K562 (cell line): Measurements from ENCODE around the gene ZNF581. TPM values are rescaled to one million over a fixed set of nuclear protein-coding genes. Genes with fewer than 3 reads are reported as not detected.

Experiments used
- BACH1 ChIP-seq: fragments of 200-800 bp; sonication (Bioruptor generic); IDR thresholded peaks from 2 replicates; pipeline ENCODE4 v1.6.1; 2016; ENCODE audit warnings: missing genetic modification characterization, missing compliant biosample characterization
- CC2D1A ChIP-seq: fragments of 450-650 bp; IDR thresholded peaks from 2 replicates; pipeline ENCODE4 v1.6.1; 2017; ENCODE audit warnings: mild to moderate bottlenecking
- CHAMP1 ChIP-seq: fragments of 450-650 bp; IDR thresholded peaks from 2 replicates; pipeline ENCODE4 v1.6.1; 2016; ENCODE audit warnings: mild to moderate bottlenecking
- FOXP1 ChIP-seq: sonication (generic); formaldehyde crosslinking; IDR thresholded peaks from 2 replicates; pipeline ENCODE4 v1.8.0; 2022; ENCODE audit warnings: mild to moderate bottlenecking, missing genetic modification reagents
- FUS ChIP-seq: fragments of 200-400 bp; formaldehyde crosslinking; optimal IDR thresholded peaks from 2 replicates; pipeline ENCODE3; 2017; ENCODE audit warnings: low read depth, low read length
- HOXB6 ChIP-seq: fragments of 250-450 bp; sonication (Bioruptor Pico); IDR thresholded peaks from 2 replicates; pipeline ENCODE4 v1.5.1; 2022; ENCODE audit warnings: mild to moderate bottlenecking, borderline replicate concordance
- IRF2 ChIP-seq: sonication (generic); formaldehyde crosslinking; IDR thresholded peaks from 2 replicates; pipeline ENCODE4 v1.8.1; 2022; ENCODE audit warnings: mild to moderate bottlenecking, missing genetic modification reagents
- MED1 ChIP-seq: sonication (generic); formaldehyde crosslinking; IDR thresholded peaks from 2 replicates; pipeline ENCODE4 v1.8.1; 2023; ENCODE audit warnings: missing genetic modification reagents, borderline replicate concordance
- MIER1 ChIP-seq: fragments of 450-650 bp; IDR thresholded peaks from 2 replicates; pipeline ENCODE4 v1.6.1; 2016; ENCODE audit warnings: antibody characterized with exemption, mild to moderate bottlenecking, low read depth
- PCBP1 ChIP-seq: fragments of 200-400 bp; formaldehyde crosslinking; IDR thresholded peaks from 2 replicates; pipeline ENCODE4 v1.6.1; 2018; ENCODE audit warnings: mild to moderate bottlenecking, low read depth, low read length; ENCODE audit not compliant: poor library complexity, severe bottlenecking
- POLR3A ChIP-seq: IDR thresholded peaks from 2 replicates; pipeline ENCODE4 v1.6.1; 2011; ENCODE audit warnings: borderline replicate concordance, mild to moderate bottlenecking, moderate library complexity; ENCODE audit not compliant: insufficient read length, insufficient read depth; ENCODE audit errors: extremely low read depth
- PREB ChIP-seq: sonication (generic); formaldehyde crosslinking; IDR thresholded peaks from 2 replicates; pipeline ENCODE4 v1.8.1; 2023; ENCODE audit warnings: mild to moderate bottlenecking, missing genetic modification reagents
- RUNX1 ChIP-seq: sonication (generic); IDR thresholded peaks from 2 replicates; pipeline ENCODE4 v1.6.1; 2016; ENCODE audit warnings: antibody characterized with exemption, low read depth
- SRSF9 ChIP-seq: fragments of 200-400 bp; formaldehyde crosslinking; IDR thresholded peaks from 2 replicates; pipeline ENCODE4 v1.6.1; 2017; ENCODE audit warnings: low read depth, low read length, borderline replicate concordance
- STAG1 ChIP-seq: sonication (generic); formaldehyde crosslinking; IDR thresholded peaks from 2 replicates; pipeline ENCODE4 v1.5.0; 2020; ENCODE audit warnings: missing genetic modification reagents, borderline replicate concordance
- THRB ChIP-seq: fragments of 450-650 bp; formaldehyde crosslinking; conservative IDR thresholded peaks from 2 replicates; pipeline ENCODE4 v1.4.0; 2022; ENCODE audit warnings: mild to moderate bottlenecking, missing genetic modification characterization
- TSHZ1 ChIP-seq: fragments of 250-450 bp; sonication (Bioruptor Pico); IDR thresholded peaks from 2 replicates; pipeline ENCODE4 v1.4.0; 2020; ENCODE audit warnings: mild to moderate bottlenecking, moderate library complexity
- ZBTB17 ChIP-seq: fragments of 450-650 bp; formaldehyde crosslinking; IDR thresholded peaks from 2 replicates; pipeline ENCODE4 v1.4.0; 2020; ENCODE audit warnings: mild to moderate bottlenecking
- ZNF764 ChIP-seq: fragments of 250-450 bp; sonication (Bioruptor Pico); IDR thresholded peaks from 2 replicates; pipeline ENCODE4 v1.4.0; 2020; ENCODE audit warnings: low read depth, mild to moderate bottlenecking, moderate library complexity
- ZNF766 ChIP-seq: fragments of 200-800 bp; sonication (Bioruptor generic); conservative IDR thresholded peaks from 2 replicates; pipeline ENCODE4 v1.6.1; 2016; ENCODE audit warnings: missing genetic modification characterization, missing compliant biosample characterization
- polyA plus RNA-seq, 8 experiments: library from polyadenylated mRNA; depleted of rRNA in 4 of 8; stranded (reverse) in 5 of 8; unstranded in 3 of 8; fragments of >200 nt; fragmentation: Nextera tagmentation in 2 of 8; fragmentation: Illumina TruSeq in 1 of 8; extraction: Ambion mirVana in 2 of 8; extraction: Trizol in 1 of 8; gene quantifications; 2 replicates each; pipeline versions ENCODE4 v1.2.1 to v1.2.3, GENCODE V29; 2011 to 2014; ENCODE audit warnings: inconsistent platforms in 1 of 8, missing spikeins in 1 of 8
- total RNA-seq, 7 experiments: library from RNA; depleted of rRNA in 6 of 7; stranded (reverse); fragments of >200 nt in 6 of 7; fragmentation: Illumina TruSeq in 2 of 7; extraction: Trizol in 2 of 7; gene quantifications; 2 replicates each; pipeline versions ENCODE4 v1.2.1 to v1.2.3, GENCODE V29; 2011 to 2021; ENCODE audit warnings: low replicate concordance in 1 of 7

Gene ZNF581
- total and polyA plus RNA-seq, 9 of the 15 experiments (the other 6 are each of a cell fraction or from before 2014, with no cell fraction given): 2.4 to 39.4 (median 15.4) TPM

GRCh38 chr19:55654868-55655647, 11.6 kb downstream of the ZNF581 start, which contains the start of gene U2AF2 (continued):
- TF ChIP-seq CHAMP1: no peak
- TF ChIP-seq ZBTB17 (CRISPR knock-in tag): no peak
- TF ChIP-seq PREB: no peak
- no peak for TF ChIP-seq RUNX1
- TF ChIP-seq BACH1 (tag): no peak
- no peak for TF ChIP-seq POLR3A
- no peak for TF ChIP-seq CC2D1A
- no peak for TF ChIP-seq TSHZ1 (CRISPR knock-in tag)
- no peak for TF ChIP-seq FUS
- no peak for TF ChIP-seq MED1 (CRISPR knock-in tag)
- no peak for TF ChIP-seq HOXB6
- TF ChIP-seq FOXP1 (CRISPR knock-in tag): peak; percentile 94
- no peak for TF ChIP-seq PCBP1
- TF ChIP-seq IRF2 (CRISPR knock-in tag): peak; percentile 69; the same call in 1 of the 2 replicates
- TF ChIP-seq STAG1 (CRISPR knock-in tag): no peak; the same call in 1 of the 2 replicates
- TF ChIP-seq THRB (CRISPR knock-in tag): no peak; the same call in 1 of the 2 replicates
- TF ChIP-seq ZNF766 (CRISPR knock-in tag): no peak
- TF ChIP-seq SRSF9: no peak
- TF ChIP-seq MIER1: no peak
- TF ChIP-seq ZNF764 (CRISPR knock-in tag): 0 out of 2 replicates have a peak, but pooled peaks have one; percentile 21
